NK-92 treated with Interleukin-12 subunit alpha and Interleukin-12 subunit beta, amount 100 ng/mL, for 24 hours (cell line): ENCODE data around the gene SORCS1.
"Not testable (repeated sequence)": the region's sequence is repeated elsewhere in the genome, so short reads cannot be mapped to it uniquely, and the experiment has no call there.

Experiments
- DNase-seq: peaks from one replicate; lab custom pipeline; 2025; lab: John Stamatoyannopoulos, UW

Gene SORCS1

GRCh38 chr10:107043461-107043860 is 121.0 kb downstream of the SORCS1 start:
- no peak for DNase-seq

- DNase-seq: no peak
Observed at GRCh38 chr10:107037192-107038122, 127.0 kb downstream of the SORCS1 start.

GRCh38 chr10:107033799-107034422 is 130.6 kb downstream of the SORCS1 start:
- DNase-seq: no peak

- no peak for DNase-seq
Observed at GRCh38 chr10:107032700-107033401, 131.7 kb downstream of the SORCS1 start.

GRCh38 chr10:107031931-107032699 is 132.4 kb downstream of the SORCS1 start:
- DNase-seq: no peak

- no peak for DNase-seq
Observed at GRCh38 chr10:107028236-107028635, 136.3 kb downstream of the SORCS1 start.

GRCh38 chr10:107025676-107026075 is 138.8 kb downstream of the SORCS1 start:
- DNase-seq: no peak

GRCh38 chr10:107024033-107024432 is 140.5 kb downstream of the SORCS1 start:
- DNase-seq: not testable (repeated sequence)

- no peak for DNase-seq
Observed at GRCh38 chr10:107022600-107023354, 141.7 kb downstream of the SORCS1 start.

GRCh38 chr10:107019154-107019553 is 145.4 kb downstream of the SORCS1 start:
- DNase-seq: no peak

- DNase-seq: no peak
Observed at GRCh38 chr10:107013258-107014006, 151.1 kb downstream of the SORCS1 start.

GRCh38 chr10:107011992-107012391 is 152.5 kb downstream of the SORCS1 start:
- DNase-seq: no peak

- DNase-seq: no peak
Observed at GRCh38 chr10:107011105-107011504, 153.4 kb downstream of the SORCS1 start.

- DNase-seq: no peak
Observed at GRCh38 chr10:107010531-107010930, 154.0 kb downstream of the SORCS1 start.

- no peak for DNase-seq
Observed at GRCh38 chr10:107004362-107004761, 160.1 kb downstream of the SORCS1 start.

GRCh38 chr10:107002068-107002467 is 162.4 kb downstream of the SORCS1 start:
- DNase-seq: no peak

- DNase-seq: no peak
Observed at GRCh38 chr10:106999118-106999707, 165.3 kb downstream of the SORCS1 start.

- DNase-seq: no peak
Observed at GRCh38 chr10:106997721-106998120, 166.8 kb downstream of the SORCS1 start.

GRCh38 chr10:106996510-106996909 is 168.0 kb downstream of the SORCS1 start:
- DNase-seq: no peak

- DNase-seq: no peak
Observed at GRCh38 chr10:106992055-106992454, 172.5 kb downstream of the SORCS1 start.
